HEK293 (cell line): ENCODE data around the gene TRIM65.

ENCODE experiments used
- GLIS2 ChIP-seq: fragments of 450-650 bp; formaldehyde crosslinking; IDR thresholded peaks from 2 replicates; pipeline ENCODE4 v1.5.1; 2016; ENCODE audit warnings: missing biosample characterization, missing genetic modification characterization
- MEIS1 ChIP-seq: sonication (generic); formaldehyde crosslinking; IDR thresholded peaks from 2 replicates; pipeline ENCODE4 v1.8.1; 2022; ENCODE audit warnings: missing genetic modification reagents, mild to moderate bottlenecking, borderline replicate concordance
- WT1 ChIP-seq: fragments of 450-650 bp; formaldehyde crosslinking; IDR thresholded peaks from 2 replicates; pipeline ENCODE4 v1.5.1; 2016; ENCODE audit warnings: missing biosample characterization, missing genetic modification characterization
- ZBTB48 ChIP-seq: fragments of 450-650 bp; formaldehyde crosslinking; IDR thresholded peaks from 2 replicates; pipeline ENCODE4 v1.5.1; 2016; ENCODE audit warnings: missing biosample characterization, missing genetic modification characterization
- ZFP69B ChIP-seq: fragments of 450-650 bp; formaldehyde crosslinking; IDR thresholded peaks from 2 replicates; pipeline ENCODE4 v1.5.1; 2016; ENCODE audit warnings: missing biosample characterization, missing genetic modification characterization
- ZNF114 ChIP-seq: fragments of 450-650 bp; formaldehyde crosslinking; IDR thresholded peaks from 2 replicates; pipeline ENCODE4 v1.5.0; 2017; ENCODE audit warnings: missing biosample characterization, missing genetic modification characterization
- ZNF302 ChIP-seq: fragments of 450-650 bp; formaldehyde crosslinking; IDR thresholded peaks from 2 replicates; pipeline ENCODE4 v1.5.1; 2016; ENCODE audit warnings: missing biosample characterization, missing genetic modification characterization, low read depth
- ZNF311 ChIP-seq: fragments of 450-650 bp; formaldehyde crosslinking; IDR thresholded peaks from 2 replicates; pipeline ENCODE4 v1.5.1; 2017; ENCODE audit warnings: missing biosample characterization, missing genetic modification characterization, borderline replicate concordance
- ZNF391 ChIP-seq: fragments of 450-650 bp; formaldehyde crosslinking; IDR thresholded peaks from 2 replicates; pipeline ENCODE4 v1.5.1; 2016; ENCODE audit warnings: low read depth, missing biosample characterization, missing genetic modification characterization, borderline replicate concordance
- ZNF394 ChIP-seq: fragments of 450-650 bp; formaldehyde crosslinking; IDR thresholded peaks from 2 replicates; pipeline ENCODE4 v1.5.1; 2016; ENCODE audit warnings: missing biosample characterization, missing genetic modification characterization, mild to moderate bottlenecking, moderate library complexity, borderline replicate concordance
- ZNF426 ChIP-seq: fragments of 450-650 bp; formaldehyde crosslinking; IDR thresholded peaks from 2 replicates; pipeline ENCODE4 v1.5.1; 2017; ENCODE audit warnings: missing biosample characterization, missing genetic modification characterization, mild to moderate bottlenecking, inconsistent platforms, moderate library complexity
- ZNF558 ChIP-seq: fragments of 450-650 bp; formaldehyde crosslinking; IDR thresholded peaks from 2 replicates; pipeline ENCODE4 v1.5.1; 2016; ENCODE audit warnings: missing biosample characterization, missing genetic modification characterization
- ZNF596 ChIP-seq: fragments of 450-650 bp; IDR thresholded peaks from 2 replicates; pipeline ENCODE4 v1.5.0; 2018; ENCODE audit warnings: missing biosample characterization, mild to moderate bottlenecking, missing genetic modification characterization, moderate library complexity
- ZNF623 ChIP-seq: fragments of 450-650 bp; formaldehyde crosslinking; IDR thresholded peaks from 2 replicates; pipeline ENCODE4 v1.5.1; 2016; ENCODE audit warnings: missing biosample characterization, missing genetic modification characterization
- ZNF747 ChIP-seq: fragments of 450-650 bp; formaldehyde crosslinking; IDR thresholded peaks from 2 replicates; pipeline ENCODE4 v1.5.1; 2016; ENCODE audit warnings: missing biosample characterization, missing genetic modification characterization
- ZSCAN23 ChIP-seq: fragments of 450-650 bp; formaldehyde crosslinking; IDR thresholded peaks from 2 replicates; pipeline ENCODE4 v1.5.1; 2016; ENCODE audit warnings: missing biosample characterization, missing genetic modification characterization
- TF ChIP-seq, protein P1 (sequence below): IDR thresholded peaks from 2 replicates; pipeline ENCODE4 v1.6.1; 2011; ENCODE audit warnings: mild to moderate bottlenecking, low read depth, low read length, borderline replicate concordance
- TF ChIP-seq, protein P2 (sequence below): fragments of 450-650 bp; formaldehyde crosslinking; IDR thresholded peaks from 2 replicates; pipeline ENCODE4 v1.5.1; 2016; ENCODE audit warnings: missing biosample characterization, missing genetic modification characterization
- TF ChIP-seq, protein P3 (sequence below): fragments of 450-650 bp; formaldehyde crosslinking; optimal IDR thresholded peaks from 2 replicates; pipeline ENCODE3; 2016; ENCODE audit warnings: missing biosample characterization, mild to moderate bottlenecking, missing genetic modification characterization
- TF ChIP-seq, protein P4 (sequence below): fragments of 450-650 bp; formaldehyde crosslinking; IDR thresholded peaks from 2 replicates; pipeline ENCODE4 v1.5.1; 2016; ENCODE audit warnings: missing biosample characterization, missing genetic modification characterization
- TF ChIP-seq, protein P5 (sequence below): fragments of 450-650 bp; formaldehyde crosslinking; IDR thresholded peaks from 2 replicates; pipeline ENCODE4 v1.5.1; 2017; ENCODE audit warnings: missing biosample characterization, missing genetic modification characterization
- TF ChIP-seq, protein P6 (sequence below): fragments of 450-650 bp; formaldehyde crosslinking; IDR thresholded peaks from 2 replicates; pipeline ENCODE4 v1.5.1; 2016; ENCODE audit warnings: missing biosample characterization, missing genetic modification characterization
- TF ChIP-seq, protein P7 (sequence below): fragments of 450-650 bp; formaldehyde crosslinking; IDR thresholded peaks from 2 replicates; pipeline ENCODE4 v1.5.1; 2016; ENCODE audit warnings: missing biosample characterization, missing genetic modification characterization, low read depth
- TF ChIP-seq, protein P8 (sequence below): fragments of 450-650 bp; formaldehyde crosslinking; IDR thresholded peaks from 2 replicates; pipeline ENCODE4 v1.5.1; 2016; ENCODE audit warnings: missing biosample characterization, missing genetic modification characterization
- TF ChIP-seq, protein P9 (sequence below): fragments of 450-650 bp; formaldehyde crosslinking; IDR thresholded peaks from 2 replicates; pipeline ENCODE4 v1.5.1; 2016; ENCODE audit warnings: missing biosample characterization, missing genetic modification characterization

TRIM65 gene

DNA sequence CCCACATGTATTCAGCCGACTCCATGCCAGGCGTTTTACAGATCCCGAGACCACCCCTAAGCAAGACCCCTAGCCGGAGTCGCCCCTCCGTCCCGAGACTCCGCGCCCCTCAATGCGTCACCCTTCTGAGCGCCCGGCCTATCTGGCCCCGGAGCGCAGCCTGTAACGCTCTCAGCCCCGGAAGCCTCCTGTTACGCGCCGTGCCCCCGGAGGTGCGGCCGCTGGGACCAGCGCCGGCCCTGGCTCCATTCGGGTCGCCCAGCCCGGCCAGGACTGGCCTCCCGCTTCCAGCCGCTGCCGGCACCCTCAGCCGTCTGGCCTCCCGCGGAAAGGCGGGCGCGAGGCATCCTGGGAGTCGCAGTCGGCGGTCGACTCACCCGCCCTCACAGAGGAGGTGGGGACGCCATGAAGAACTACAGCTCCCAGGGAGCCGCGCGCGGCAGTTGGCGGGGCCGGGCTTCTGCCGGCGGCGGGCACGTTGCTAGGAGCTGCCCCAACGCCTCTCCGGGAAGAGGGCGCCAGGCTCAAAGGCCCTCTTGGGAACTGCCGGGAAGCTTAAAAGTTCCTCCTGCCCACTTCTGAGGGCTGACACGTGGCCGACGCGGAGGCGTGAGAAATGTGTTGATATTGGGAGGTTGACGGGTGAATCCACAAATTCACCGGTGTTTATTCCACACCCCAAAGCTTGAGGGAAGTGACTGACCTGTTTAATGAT is 44.1 kb upstream of the TRIM65 start, which contains the start of gene FBF1 (continued):
- TF ChIP-seq WT1 (tag by site-specific recombination) (no peak; the same call in 1 of the 2 replicates), ZSCAN23 (no peak; the same call in 1 of the 2 replicates), GLIS2 (tag by site-specific recombination) (peak; percentile 94), ZNF394 (no peak), ZNF558 (tag by site-specific recombination) (0 out of 2 replicates have a peak, but pooled peaks have one; percentile 12), ZNF311 (no peak), ZFP69B (tag by site-specific recombination) (0 out of 2 replicates have a peak, but pooled peaks have one; percentile 22), ZNF114 (tag by site-specific recombination) (no peak), ZNF596 (tag by site-specific recombination) (no peak), ZBTB48 (tag by site-specific recombination) (peak; percentile 96), ZNF391 (tag by site-specific recombination) (peak; percentile 39; the same call in 1 of the 2 replicates), ZNF302 (no peak), MEIS1 (CRISPR knock-in tag) (no peak), ZNF426 (no peak), ZNF623 (no peak), ZNF747 (tag by site-specific recombination) (no peak)
- TF ChIP-seq, protein P1, sequence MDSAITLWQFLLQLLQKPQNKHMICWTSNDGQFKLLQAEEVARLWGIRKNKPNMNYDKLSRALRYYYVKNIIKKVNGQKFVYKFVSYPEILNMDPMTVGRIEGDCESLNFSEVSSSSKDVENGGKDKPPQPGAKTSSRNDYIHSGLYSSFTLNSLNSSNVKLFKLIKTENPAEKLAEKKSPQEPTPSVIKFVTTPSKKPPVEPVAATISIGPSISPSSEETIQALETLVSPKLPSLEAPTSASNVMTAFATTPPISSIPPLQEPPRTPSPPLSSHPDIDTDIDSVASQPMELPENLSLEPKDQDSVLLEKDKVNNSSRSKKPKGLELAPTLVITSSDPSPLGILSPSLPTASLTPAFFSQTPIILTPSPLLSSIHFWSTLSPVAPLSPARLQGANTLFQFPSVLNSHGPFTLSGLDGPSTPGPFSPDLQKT = no peak
- TF ChIP-seq, protein P2, sequence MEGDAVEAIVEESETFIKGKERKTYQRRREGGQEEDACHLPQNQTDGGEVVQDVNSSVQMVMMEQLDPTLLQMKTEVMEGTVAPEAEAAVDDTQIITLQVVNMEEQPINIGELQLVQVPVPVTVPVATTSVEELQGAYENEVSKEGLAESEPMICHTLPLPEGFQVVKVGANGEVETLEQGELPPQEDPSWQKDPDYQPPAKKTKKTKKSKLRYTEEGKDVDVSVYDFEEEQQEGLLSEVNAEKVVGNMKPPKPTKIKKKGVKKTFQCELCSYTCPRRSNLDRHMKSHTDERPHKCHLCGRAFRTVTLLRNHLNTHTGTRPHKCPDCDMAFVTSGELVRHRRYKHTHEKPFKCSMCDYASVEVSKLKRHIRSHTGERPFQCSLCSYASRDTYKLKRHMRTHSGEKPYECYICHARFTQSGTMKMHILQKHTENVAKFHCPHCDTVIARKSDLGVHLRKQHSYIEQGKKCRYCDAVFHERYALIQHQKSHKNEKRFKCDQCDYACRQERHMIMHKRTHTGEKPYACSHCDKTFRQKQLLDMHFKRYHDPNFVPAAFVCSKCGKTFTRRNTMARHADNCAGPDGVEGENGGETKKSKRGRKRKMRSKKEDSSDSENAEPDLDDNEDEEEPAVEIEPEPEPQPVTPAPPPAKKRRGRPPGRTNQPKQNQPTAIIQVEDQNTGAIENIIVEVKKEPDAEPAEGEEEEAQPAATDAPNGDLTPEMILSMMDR (tag by site-specific recombination) = peak; percentile 52; the same call in 1 of the 2 replicates
- TF ChIP-seq, protein P3, sequence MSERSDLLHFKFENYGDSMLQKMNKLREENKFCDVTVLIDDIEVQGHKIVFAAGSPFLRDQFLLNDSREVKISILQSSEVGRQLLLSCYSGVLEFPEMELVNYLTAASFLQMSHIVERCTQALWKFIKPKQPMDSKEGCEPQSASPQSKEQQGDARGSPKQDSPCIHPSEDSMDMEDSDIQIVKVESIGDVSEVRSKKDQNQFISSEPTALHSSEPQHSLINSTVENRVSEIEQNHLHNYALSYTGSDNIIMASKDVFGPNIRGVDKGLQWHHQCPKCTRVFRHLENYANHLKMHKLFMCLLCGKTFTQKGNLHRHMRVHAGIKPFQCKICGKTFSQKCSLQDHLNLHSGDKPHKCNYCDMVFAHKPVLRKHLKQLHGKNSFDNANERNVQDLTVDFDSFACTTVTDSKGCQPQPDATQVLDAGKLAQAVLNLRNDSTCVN (tag by site-specific recombination) = peak; percentile 96
- TF ChIP-seq, protein P4, sequence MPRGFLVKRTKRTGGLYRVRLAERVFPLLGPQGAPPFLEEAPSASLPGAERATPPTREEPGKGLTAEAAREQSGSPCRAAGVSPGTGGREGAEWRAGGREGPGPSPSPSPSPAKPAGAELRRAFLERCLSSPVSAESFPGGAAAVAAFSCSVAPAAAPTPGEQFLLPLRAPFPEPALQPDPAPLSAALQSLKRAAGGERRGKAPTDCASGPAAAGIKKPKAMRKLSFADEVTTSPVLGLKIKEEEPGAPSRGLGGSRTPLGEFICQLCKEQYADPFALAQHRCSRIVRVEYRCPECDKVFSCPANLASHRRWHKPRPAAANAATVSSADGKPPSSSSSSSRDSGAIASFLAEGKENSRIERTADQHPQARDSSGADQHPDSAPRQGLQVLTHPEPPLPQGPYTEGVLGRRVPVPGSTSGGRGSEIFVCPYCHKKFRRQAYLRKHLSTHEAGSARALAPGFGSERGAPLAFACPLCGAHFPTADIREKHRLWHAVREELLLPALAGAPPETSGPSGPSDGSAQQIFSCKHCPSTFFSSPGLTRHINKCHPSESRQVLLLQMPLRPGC (tag by site-specific recombination) = peak; percentile 47; the same call in 1 of the 2 replicates
- TF ChIP-seq, protein P5, sequence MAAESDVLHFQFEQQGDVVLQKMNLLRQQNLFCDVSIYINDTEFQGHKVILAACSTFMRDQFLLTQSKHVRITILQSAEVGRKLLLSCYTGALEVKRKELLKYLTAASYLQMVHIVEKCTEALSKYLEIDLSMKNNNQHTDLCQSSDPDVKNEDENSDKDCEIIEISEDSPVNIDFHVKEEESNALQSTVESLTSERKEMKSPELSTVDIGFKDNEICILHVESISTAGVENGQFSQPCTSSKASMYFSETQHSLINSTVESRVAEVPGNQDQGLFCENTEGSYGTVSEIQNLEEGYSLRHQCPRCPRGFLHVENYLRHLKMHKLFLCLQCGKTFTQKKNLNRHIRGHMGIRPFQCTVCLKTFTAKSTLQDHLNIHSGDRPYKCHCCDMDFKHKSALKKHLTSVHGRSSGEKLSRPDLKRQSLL (tag by site-specific recombination) = no peak
- TF ChIP-seq, protein P6, sequence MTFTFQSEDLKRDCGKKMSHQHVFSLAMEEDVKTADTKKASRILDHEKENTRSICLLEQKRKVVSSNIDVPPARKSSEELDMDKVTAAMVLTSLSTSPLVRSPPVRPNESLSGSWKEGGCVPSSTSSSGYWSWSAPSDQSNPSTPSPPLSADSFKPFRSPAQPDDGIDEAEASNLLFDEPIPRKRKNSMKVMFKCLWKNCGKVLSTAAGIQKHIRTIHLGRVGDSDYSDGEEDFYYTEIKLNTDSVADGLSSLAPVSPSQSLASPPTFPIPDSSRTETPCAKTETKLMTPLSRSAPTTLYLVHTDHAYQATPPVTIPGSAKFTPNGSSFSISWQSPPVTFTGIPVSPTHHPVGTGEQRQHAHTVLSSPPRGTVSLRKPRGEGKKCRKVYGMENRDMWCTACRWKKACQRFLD (tag by site-specific recombination) = no peak
- TF ChIP-seq, protein P7, sequence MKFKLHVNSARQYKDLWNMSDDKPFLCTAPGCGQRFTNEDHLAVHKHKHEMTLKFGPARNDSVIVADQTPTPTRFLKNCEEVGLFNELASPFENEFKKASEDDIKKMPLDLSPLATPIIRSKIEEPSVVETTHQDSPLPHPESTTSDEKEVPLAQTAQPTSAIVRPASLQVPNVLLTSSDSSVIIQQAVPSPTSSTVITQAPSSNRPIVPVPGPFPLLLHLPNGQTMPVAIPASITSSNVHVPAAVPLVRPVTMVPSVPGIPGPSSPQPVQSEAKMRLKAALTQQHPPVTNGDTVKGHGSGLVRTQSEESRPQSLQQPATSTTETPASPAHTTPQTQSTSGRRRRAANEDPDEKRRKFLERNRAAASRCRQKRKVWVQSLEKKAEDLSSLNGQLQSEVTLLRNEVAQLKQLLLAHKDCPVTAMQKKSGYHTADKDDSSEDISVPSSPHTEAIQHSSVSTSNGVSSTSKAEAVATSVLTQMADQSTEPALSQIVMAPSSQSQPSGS (tag by site-specific recombination) = no peak
- TF ChIP-seq, protein P8, sequence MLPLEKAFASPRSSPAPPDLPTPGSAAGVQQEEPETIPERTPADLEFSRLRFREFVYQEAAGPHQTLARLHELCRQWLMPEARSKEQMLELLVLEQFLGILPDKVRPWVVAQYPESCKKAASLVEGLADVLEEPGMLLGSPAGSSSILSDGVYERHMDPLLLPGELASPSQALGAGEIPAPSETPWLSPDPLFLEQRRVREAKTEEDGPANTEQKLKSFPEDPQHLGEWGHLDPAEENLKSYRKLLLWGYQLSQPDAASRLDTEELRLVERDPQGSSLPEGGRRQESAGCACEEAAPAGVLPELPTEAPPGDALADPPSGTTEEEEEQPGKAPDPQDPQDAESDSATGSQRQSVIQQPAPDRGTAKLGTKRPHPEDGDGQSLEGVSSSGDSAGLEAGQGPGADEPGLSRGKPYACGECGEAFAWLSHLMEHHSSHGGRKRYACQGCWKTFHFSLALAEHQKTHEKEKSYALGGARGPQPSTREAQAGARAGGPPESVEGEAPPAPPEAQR = no peak
- TF ChIP-seq, protein P9, sequence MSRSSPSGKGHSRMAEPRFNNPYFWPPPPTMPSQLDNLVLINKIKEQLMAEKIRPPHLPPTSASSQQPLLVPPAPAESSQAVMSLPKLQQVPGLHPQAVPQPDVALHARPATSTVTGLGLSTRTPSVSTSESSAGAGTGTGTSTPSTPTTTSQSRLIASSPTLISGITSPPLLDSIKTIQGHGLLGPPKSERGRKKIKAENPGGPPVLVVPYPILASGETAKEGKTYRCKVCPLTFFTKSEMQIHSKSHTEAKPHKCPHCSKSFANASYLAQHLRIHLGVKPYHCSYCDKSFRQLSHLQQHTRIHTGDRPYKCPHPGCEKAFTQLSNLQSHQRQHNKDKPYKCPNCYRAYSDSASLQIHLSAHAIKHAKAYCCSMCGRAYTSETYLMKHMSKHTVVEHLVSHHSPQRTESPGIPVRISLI (tag by site-specific recombination) = no peak
